22Rv1 (cell line): ENCODE data around the gene PCNX4.

Experiments
- H3K27ac ChIP-seq: fragments of 450-650 bp; 2 replicates; pipeline ENCODE4 v1.5.1; 2017
- CTCF ChIP-seq: fragments of 450-650 bp; IDR thresholded peaks from 2 replicates; pipeline ENCODE4 v1.5.1; 2017; ENCODE audit warnings: mild to moderate bottlenecking
- ZFX ChIP-seq: fragments of 450-650 bp; IDR thresholded peaks from 2 replicates; pipeline ENCODE4 v1.6.1; 2017; ENCODE audit warnings: antibody characterized with exemption, borderline replicate concordance

PCNX4 gene

GRCh38 chr14:60170948-60171347 lies 79.2 kb downstream of the PCNX4 start:
- H3K27ac ChIP-seq, result no peak overlapping the region
- no peak for TF ChIP-seq CTCF
- TF ChIP-seq ZFX, result no peak

- TF ChIP-seq CTCF (no peak), ZFX (no peak)
- no peak overlapping the region for H3K27ac ChIP-seq
These were observed 80.0 kb downstream of the PCNX4 start for GRCh38 chr14:60171690-60172089.

- TF ChIP-seq ZFX (no peak), CTCF (no peak)
- H3K27ac ChIP-seq, result no peak overlapping the region
These were observed 82.9 kb downstream of the PCNX4 start for GRCh38 chr14:60174352-60175254.

- TF ChIP-seq CTCF, result no peak
- no peak for TF ChIP-seq ZFX
- H3K27ac ChIP-seq, result no peak overlapping the region
These were observed 83.7 kb downstream of the PCNX4 start for GRCh38 chr14:60175255-60175902.

- H3K27ac ChIP-seq, result no peak overlapping the region
- TF ChIP-seq ZFX (no peak), CTCF (no peak)
These were observed 86.4 kb downstream of the PCNX4 start for GRCh38 chr14:60178164-60178563.

GRCh38 chr14:60178820-60179219 lies 87.1 kb downstream of the PCNX4 start:
- TF ChIP-seq ZFX (no peak), CTCF (no peak)

GRCh38 chr14:60179431-60179869 lies 87.7 kb downstream of the PCNX4 start:
- TF ChIP-seq ZFX, result no peak
- TF ChIP-seq CTCF, result no peak
- no peak overlapping the region for H3K27ac ChIP-seq

More at GRCh38 chr14:60178820-60179219, 87.1 kb downstream of the PCNX4 start:
- H3K27ac ChIP-seq, result no peak overlapping the region
